MV-4-11 (cell line): ENCODE measurements around the gene ARHGEF17.

ENCODE experiments used
- DNase-seq: peaks from one replicate; lab custom pipeline; 2025; lab: John Stamatoyannopoulos, UW

ARHGEF17 gene

GRCh38 chr11:73330569-73331093, 22.6 kb downstream of the ARHGEF17 start:
- DNase-seq: no peak

GRCh38 chr11:73331138-73331916, 23.3 kb downstream of the ARHGEF17 start:
- DNase-seq: no peak

- DNase-seq: no peak
Measured at GRCh38 chr11:73333173-73333572, 25.1 kb downstream of the ARHGEF17 start.

- no peak for DNase-seq
Measured at GRCh38 chr11:73333640-73334383, 25.7 kb downstream of the ARHGEF17 start.

- no peak for DNase-seq
Measured at GRCh38 chr11:73334384-73335203, 26.5 kb downstream of the ARHGEF17 start.

- peak; percentile 64 for DNase-seq
Measured at GRCh38 chr11:73335204-73335923, 27.3 kb downstream of the ARHGEF17 start.

GRCh38 chr11:73337846-73338245, 29.8 kb downstream of the ARHGEF17 start:
- no peak for DNase-seq

GRCh38 chr11:73338279-73338678, 30.2 kb downstream of the ARHGEF17 start:
- DNase-seq: no peak

GRCh38 chr11:73340164-73340563, 32.1 kb downstream of the ARHGEF17 start:
- DNase-seq: peak; percentile 29

- no peak for DNase-seq
Measured at GRCh38 chr11:73342633-73343032, 34.6 kb downstream of the ARHGEF17 start.

GRCh38 chr11:73343076-73343873, 35.2 kb downstream of the ARHGEF17 start:
- no peak for DNase-seq

- DNase-seq: no peak
Measured at GRCh38 chr11:73344191-73344607, 36.1 kb downstream of the ARHGEF17 start.

GRCh38 chr11:73345481-73346160, 37.5 kb downstream of the ARHGEF17 start:
- DNase-seq: no peak

- no peak for DNase-seq
Measured at GRCh38 chr11:73346186-73346935, 38.3 kb downstream of the ARHGEF17 start.

- no peak for DNase-seq
Measured at GRCh38 chr11:73347067-73347466, 39.0 kb downstream of the ARHGEF17 start.

- no peak for DNase-seq
Measured at GRCh38 chr11:73348838-73349237, 40.8 kb downstream of the ARHGEF17 start.

- DNase-seq: no peak
Measured at GRCh38 chr11:73349633-73350032, 41.6 kb downstream of the ARHGEF17 start.

- peak; percentile 54 for DNase-seq
Measured at GRCh38 chr11:73350908-73351636, 43.0 kb downstream of the ARHGEF17 start.

- peak; percentile 15 for DNase-seq
Measured at GRCh38 chr11:73353422-73353821, 45.3 kb downstream of the ARHGEF17 start.
